CD4-positive, alpha-beta T cell treated with Interleukin-15 for 4 hours (primary cell): ENCODE results near the gene WFDC10A.
"Not testable (repeated sequence)": the region's sequence is repeated elsewhere in the genome, so short reads cannot be mapped to it uniquely, and the experiment has no call there.

Experiments
- DNase-seq: peaks from one replicate; pipeline ENCODE4 v3.0.0-alpha.2; 2020; ENCODE audit warnings: low spot score

Gene WFDC10A

DNA sequence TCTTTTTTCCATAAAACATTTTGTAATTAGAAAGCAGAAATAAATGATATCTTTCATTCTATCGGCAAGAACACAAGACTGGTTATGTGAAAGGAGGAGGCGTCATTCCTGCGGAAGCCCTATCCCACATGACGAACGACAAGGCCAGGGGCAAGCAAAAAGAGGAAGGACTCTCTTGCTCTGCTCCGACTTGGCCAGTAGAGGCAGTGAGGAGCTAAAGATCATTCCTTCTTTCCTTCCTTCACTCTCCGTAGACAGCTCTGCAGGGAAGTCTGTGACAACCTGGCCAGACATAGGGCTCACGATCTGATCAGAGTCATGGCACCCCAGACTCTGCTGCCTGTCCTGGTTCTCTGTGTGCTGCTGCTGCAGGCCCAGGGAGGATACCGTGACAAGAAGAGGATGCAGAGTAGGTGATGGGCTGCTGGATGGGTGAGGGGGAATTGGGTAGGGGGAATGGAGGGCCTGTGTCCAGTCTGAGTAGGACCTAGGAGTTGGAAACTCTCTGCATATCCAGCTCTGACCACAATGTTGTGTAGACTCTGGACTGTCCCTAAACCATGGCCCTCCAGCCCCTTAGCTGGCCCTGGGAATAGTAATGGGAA is at the start of gene WFDC10A:
WFDC10A (plus strand) TSS at position 244 of the 605 bp plus-strand sequence; CDS start at position 319, 75 bp downstream.
- peak; percentile 6 for DNase-seq

DNA sequence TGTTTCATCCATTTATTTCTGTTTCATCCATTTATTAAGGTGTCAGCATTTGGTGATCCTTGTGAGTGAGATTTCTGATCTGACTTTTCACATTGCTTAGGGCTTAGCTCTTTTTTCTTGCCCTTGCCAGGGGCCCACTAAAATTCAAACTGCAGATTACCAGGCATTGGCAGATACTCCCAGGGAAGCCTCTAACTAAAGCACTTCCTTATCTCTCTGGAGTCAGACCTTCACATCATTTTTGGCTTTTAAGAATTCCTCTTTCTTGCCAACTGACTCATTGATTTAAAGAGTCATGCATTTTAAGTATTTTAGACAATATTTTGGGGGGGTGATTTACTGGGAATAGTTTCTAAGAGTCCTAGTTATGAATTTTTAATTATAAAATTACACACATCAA is 47.8 kb upstream of the WFDC10A start:
- no peak for DNase-seq

DNA sequence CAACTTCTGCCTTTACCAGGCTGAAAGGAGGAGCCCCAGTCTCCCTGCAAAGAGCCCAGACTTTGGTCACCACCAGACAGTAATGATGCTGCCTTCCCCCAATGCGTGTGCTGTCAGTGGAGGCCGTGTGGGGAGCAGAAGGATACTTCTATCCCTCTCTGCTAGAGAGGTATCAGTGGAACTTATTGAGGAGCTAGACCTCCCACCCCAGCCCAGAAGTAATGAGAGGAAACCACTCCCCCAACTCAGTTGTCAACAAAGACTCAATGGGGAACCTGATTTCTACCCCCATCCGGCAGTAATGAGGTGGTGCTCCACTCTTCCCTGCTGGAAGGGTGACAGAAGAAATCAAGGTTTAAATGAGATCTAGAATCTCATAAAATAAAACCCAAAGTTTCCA is 46.0 kb upstream of the WFDC10A start:
- DNase-seq, result no peak

DNA sequence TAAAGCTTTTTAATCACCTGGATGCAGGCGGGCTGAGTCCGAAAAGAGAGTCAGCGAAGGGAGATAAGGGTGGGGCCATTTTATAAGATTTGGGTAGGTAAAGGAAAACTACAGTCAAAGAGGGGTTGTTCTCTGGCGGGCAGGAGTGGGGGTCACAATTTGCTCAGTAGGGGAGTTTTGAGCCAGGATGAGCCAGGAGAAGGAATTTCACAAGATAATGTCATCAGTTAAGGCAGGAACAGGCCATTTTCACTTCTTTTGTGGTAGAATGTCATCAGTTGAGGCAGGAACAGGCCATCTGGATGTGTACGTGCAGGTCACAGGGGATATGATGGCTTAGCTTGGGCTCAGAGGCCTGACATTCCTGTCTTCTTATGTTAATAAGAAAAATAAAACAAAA is 45.2 kb upstream of the WFDC10A start:
- not testable (repeated sequence) for DNase-seq

DNA sequence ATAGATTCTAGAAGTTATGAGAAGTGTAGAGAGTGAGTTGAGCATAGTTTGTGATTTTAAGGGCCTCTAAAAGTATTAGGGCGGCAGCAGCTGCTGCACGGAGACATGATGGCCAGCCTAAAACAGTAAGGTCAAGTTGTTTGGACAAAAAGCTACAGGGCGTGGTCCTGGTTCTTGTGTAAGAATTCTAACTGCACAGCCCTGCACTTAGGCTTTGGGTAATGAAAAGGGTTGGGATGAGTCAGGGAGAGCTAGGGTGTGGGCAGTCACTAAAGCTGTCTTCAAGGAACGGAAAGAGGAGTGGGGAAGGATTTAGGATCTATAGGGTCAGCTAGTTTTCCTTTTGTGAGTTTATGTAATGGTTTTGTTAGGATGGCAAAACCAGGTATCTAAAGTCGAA is 43.6 kb upstream of the WFDC10A start:
- not testable (repeated sequence) for DNase-seq

DNA sequence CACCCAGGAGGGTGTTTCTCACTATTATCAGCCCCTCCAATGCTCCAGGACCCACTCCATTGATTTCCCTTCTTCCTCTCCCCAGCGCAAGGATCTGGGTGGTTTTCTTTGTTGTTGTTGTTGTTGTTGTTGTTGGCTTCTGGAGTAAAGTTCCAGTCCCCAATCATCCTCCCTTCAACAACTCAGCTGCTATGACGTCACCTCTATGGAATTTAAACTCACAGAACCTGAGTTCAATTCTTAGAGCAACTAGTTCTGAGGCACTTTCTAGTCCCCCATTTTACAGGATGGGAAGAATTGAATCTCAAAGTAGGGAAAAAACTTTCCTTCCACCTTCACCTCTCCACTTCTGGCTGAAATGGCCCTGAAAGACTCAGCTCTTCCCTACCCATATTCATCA is 40.7 kb upstream of the WFDC10A start:
- DNase-seq, result no peak

DNA sequence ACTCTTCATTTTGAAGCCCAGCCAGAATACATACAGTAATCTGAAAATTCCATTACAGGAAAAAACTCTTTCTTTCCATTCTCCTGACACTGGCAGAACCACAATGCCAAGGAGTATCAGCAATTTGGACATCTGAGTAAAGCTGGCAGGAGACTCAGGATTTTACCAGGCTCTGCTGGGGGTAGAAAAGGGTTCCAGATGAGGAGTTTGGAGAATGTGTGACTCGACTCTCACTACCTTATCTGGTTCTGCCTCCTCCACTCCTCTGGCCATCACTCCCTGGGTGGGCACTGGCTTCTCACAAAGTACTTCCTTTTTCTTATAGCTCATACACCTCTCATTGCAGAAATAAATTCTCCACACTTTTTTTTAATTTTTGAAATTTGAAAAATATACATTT is 39.8 kb upstream of the WFDC10A start:
- no peak for DNase-seq

DNA sequence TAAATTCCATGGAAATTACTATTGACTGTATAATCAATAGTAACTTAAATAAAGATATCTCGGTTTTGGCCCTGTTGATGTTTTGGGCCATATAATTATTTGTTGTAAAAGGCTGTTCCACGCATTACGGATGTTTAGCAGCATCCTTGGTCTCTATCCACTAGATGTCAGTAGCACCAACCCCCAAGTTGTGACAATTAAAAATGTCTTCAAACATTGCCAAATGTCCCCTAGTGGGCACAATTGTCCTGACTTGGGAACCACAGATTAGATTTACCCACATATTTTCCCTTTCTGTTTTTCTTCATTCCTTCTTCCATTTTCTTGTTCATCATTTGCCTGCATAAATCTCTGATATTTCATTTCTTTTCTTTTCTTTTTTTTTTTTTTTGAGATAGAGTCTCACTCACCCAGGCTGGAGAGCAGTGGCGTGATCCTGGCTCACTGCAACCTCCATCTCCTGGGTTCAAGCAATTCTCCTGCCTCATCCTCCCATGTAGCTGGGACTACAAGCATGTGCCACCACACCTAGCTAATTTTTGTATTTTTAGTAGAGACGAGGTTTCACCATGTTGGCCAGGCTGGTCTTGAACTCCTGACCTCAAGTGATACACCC is 36.9 kb upstream of the WFDC10A start:
- peak; percentile 20 for DNase-seq

DNA sequence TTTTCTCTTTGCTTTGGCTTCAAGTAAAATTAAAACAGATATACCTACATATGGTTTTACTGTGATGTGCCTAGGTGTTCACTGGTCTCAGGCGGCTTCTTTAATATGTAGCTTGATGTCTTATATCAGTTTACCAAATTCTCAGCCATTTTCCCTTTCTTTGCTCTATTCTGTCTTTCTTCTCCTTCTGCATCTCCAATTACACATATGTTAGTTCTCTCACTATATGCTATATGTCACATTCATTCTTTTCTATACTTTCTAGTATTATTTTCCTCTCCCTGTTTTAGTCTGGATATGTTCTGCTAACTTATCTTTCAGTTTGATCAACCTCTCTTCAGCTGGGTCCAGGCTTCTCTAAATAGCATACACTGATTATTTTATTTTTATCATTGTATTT is 36.0 kb upstream of the WFDC10A start:
- no peak for DNase-seq

DNA sequence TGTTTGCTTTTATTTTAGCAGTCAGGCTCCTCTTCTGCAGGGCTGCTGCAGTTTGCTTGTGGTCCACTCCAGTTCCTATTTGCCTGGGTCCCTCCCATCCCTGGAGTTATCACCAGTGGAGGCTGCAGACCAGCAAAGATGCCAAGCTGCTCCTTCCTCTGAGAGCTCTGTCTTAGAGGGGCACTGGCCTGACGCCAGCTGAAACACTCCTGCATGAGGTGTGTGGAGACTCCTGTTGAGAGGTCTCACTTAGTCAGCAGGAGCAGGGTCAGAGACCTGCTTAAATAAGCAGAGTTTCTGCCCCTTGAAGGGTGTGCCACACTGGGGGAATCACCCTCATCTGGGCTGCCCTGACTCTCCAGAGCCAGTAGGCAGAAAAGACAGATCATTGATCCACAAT is 34.3 kb upstream of the WFDC10A start:
- DNase-seq, result no peak

DNA sequence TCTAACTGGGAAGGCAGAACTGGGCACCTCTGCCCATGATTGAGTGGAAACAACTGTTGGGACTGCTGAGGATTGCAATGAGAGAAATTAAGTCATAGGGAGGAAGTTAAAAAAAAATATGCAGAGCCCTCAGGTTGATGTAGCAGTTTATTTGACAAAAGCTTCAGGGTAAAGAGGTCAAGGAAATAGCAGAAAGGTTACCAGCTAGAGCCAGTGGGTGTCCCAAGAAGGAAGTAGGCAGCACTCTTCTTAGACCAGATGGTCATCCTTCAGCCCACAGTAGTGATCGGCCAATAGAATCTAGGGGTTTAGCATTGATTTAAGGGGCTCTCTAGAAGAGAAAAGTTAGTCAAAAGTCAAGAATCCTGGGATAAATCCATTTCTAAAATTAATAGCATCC is 21.7 kb upstream of the WFDC10A start:
- DNase-seq, result no peak

DNA sequence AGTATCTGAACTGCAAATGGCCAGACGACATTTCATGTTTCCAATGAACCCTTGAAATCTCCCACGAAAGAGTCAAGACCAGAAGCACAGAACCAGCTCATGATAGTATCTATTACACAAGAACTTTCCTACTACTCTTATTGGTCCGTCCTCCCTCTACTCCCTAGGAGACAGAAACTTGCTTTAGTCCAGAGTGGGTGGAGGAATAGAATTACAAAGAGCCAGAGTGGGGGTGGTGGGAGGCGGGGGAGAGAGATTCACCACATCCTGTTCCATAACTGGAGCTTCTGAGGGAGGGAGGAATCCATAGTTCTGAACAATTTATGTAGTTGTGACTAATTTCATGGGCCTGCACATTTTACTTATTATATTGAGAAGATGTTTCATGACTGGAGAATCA is 18.5 kb upstream of the WFDC10A start:
- no peak for DNase-seq

DNA sequence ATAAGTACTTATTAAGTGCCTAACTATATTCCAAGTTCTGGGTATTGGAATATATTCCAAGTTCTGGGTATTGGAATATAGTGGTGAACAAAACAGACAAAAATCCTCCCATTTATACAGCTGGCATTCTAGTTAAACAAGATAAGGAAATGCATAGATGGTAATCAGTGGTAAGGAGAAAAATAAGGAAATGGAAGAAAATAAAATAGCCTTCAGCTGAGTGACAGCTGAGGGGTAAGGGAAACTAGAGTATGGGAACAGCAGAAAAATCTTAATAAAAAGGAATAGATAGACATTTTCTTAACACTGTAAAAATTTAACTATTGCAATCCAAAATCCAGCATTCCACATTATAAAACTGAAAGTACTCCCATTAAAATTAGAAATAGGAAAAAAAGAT is 17.2 kb upstream of the WFDC10A start:
- DNase-seq, result no peak

DNA sequence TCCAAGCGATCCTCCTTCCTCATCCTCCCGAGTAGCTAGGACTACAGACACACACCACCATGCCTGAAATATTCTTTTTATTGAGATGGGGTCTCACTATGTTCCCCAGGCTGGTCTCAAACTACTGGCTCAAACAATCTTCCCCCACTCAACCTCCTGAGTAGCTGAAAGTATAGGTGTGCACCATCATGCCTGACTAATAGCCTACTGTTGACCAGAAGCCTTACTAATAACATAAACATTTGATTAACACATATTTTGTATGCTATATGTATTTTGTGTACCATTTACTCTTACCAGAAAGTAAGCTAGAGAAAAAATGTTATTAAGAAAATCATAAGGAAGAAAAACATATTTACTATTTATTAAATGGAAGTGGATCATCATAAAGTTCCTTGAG is 11.9 kb upstream of the WFDC10A start:
- no peak for DNase-seq

DNA sequence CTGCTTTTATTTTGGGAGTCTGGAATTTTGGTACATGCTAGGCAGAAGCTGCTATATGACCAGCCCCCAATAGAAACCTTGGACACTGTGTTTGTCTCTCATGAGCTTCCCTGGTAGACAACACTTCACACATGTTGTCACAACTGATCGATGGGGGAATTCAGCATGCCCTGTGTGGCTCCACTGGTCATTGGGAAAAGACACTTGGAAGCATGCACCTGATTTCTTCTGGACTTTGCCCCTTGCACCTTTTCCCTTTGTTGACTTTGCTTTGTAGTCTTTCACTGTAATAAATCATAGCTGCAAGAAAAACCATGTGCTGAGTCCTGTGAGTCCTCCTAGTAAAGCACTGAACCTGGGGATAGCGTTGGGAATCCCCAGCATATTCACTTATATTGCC is 7.9 kb upstream of the WFDC10A start:
- DNase-seq, result no peak

DNA sequence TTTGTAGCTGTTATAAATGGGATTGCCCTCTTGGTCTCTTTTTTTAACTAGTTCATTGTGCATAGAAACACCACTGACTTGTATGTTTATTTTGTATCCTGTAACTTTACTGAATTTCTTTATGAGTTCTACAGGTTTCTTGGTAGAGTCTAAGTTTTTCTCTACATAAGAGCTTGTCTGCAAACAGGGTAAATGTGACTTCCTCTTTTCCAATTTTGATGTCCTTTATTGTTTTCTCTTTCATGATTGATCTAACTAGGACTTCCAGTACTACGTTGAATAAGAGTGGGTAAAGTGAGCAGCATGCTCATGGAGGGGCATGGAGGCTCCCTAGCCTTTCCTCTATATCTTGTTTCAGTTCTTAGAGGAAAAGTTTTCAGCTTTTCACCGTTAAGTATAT is 3.0 kb upstream of the WFDC10A start:
- no peak for DNase-seq

DNA sequence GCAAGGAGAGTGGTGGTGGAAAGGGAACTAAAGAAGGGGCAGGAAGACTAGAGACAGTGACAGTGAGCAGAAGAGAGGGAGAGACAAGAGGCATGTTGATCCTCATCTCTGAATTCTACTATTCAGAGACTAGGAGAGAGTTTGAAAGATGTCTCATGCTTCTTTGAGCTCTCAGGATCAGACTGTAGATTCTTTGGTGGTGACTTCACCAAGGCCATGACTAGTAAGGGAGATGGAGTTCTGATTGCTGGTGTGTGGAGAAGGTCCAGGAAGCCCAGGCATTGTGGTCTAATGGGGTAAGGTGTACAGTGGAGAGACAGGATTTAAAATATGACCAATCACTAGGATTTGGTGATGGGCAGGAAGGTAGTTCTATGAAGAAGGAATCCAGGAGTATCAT is 832 bp downstream of the WFDC10A start:
- DNase-seq, result no peak

DNA sequence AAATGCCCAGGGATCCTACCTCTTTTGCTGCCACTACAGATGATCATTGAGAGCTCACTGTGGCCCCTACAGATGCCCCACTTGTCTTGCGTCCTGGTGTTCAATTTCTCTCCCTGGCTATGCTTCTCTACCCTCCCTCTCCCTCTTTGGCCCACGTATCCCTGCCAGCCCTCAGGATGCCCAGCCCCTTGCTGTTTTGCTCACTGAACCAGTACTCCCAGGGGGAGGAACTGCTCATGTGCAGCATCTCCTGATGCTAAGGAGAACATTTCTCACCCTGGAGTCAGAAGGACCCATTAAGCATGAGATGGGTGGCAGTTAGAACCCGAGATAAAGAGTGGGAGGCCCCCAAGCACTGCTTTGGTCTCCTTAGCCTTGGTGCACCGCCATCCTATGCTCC is 1.6 kb downstream of the WFDC10A start, which contains the start of gene WFDC9:
WFDC9 (minus strand) TSS at position 101 of the 400 bp plus-strand sequence. CDS start 21,103 bp downstream, outside the sequence.
- no peak for DNase-seq

DNA sequence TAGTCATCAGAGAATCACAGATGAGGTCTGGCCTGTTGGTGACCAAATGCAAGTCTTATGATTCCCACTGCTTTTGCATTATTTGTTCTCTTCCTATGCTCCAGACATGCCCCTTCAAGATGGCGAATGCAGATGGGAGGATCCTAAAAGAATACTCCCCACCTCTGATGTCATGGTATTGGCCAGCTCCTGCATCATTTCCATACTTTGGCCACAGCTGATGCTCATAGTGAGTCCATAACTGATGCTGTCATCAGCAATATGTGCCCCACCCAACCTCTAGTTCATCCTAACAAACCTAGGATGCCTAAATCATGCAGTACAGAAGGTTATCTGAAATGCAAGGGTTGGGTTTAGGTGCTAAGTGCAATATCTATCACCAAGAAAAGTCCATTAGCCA is 7.0 kb downstream of the WFDC10A start:
- no peak for DNase-seq

DNA sequence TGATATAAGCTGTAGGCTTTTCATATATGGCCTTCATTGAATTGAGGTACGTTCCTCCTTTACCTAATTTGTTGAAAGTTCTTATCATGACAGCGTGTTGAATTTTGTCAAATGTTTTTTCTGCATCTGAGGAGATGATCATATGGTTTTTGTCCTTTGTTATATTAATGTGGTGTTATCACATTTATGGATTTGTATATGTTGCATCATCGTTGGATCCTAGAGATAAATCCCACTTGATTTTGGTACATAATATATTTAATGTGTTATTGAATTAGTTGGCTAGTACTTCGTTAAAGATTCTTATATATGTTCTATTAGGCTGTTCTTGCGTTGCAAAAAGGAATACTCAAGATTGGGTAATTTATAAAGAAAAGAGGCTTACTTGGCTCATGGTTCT is 10.1 kb downstream of the WFDC10A start:
- DNase-seq, result no peak

DNA sequence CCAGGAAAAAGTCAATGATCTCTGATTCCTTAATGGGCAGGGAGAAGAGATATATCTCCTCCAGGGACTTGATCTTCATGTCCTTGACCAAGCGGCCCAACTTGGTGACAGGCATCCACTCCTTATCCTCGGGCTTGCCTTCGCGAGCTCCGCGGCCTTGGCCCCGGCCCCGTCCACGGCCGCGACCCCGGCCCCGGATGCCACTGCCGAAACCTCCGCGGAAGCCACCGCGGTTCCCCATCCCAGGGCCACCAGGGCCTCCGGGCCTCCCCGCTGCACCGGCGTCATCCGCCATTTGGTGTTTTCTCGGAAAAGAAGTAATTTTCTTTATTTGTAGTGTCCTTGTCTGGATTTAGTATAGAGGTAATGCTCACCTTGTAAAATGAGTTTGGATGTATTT is 11.5 kb downstream of the WFDC10A start:
- not testable (repeated sequence) for DNase-seq

DNA sequence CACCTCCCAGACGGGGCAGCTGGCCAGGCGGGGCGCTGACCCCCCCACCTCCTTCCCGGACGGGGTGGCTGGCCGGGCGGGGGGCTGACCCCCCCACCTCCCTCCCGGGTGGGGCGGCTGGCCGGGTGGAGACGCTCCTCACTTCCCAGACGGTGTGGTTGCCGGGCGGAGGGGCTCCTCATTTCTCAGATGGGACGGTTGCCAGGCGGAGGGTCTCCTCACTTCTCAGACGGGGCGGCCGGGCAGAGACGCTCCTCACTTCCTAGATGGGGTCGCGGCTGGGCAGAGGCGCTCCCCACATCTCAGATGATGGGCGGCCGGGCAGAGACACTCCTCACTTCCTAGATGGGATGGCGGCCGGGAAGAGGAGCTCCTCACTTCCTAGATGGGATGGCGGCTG is 16.3 kb downstream of the WFDC10A start:
- DNase-seq, result not testable (repeated sequence)

DNA sequence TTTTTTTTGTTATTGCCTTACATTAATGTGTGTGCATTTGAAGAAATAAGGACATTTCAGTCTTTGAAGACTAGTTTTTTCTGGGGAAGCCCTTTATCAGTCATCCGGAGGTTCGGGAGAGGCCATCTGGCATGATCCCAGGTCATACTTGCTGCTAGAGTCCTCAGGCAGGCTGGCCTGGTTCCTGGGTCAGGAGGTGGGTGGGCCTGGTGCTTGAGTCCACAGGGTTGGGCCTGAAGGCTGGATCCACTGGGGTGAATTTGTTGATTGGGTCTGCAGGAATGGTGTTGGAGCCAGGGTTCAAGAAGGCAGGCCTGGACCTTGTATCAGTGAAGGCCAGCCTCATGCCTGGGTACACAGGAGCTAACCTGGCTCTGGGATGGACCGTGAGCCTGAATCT is 17.3 kb downstream of the WFDC10A start:
- no peak for DNase-seq

DNA sequence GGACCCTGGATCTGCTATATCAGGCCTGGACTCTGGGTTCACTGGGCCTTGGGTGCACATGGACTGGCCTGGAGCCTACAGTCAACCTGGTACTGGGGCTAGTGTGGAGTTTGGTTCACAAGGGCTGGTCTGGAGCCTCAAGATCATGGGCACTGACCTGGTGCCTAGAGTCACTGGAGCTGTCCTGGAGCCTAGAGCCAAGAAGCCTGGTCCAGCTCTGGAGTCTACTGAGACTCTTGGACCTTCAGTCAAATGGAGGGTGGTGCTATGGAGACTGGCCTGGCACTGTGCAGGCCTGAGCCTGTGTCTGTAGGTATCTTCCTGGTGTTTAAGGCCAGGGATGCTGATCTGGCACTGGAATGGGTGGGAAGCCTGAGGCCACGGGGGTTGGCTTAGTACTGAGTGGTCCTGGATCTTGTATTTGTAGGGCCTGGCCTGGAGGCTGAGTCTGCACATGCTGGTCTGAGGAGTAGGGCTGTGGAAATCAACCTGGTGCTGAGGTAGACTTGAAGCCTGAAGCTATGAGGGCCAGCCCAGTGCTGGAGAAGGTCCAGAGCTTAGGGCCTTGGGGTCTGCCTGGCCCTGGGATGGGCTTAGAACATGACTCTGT is 18.0 kb downstream of the WFDC10A start:
- no peak for DNase-seq
